Urothelium cell line (cell line): Measurements from ENCODE around the gene C16orf92.
A peak's percentile ranks its signal among the peaks of the same experiment; 100 is the strongest.
"Not testable (repeated sequence)": the region's sequence is repeated elsewhere in the genome, so short reads cannot be mapped to it uniquely, and the experiment has no call there.

Source experiments
- DNase-seq: peaks from one replicate; pipeline ENCODE4 v3.0.0; 2011; ENCODE audit warnings: low spot score, mixed read lengths
- FAIRE-seq: peaks from 2 replicates; lab custom pipeline; 2011; peaks lifted over from hg19 to GRCh38; lab: Jason Lieb, UNC

The C16orf92 gene

DNA sequence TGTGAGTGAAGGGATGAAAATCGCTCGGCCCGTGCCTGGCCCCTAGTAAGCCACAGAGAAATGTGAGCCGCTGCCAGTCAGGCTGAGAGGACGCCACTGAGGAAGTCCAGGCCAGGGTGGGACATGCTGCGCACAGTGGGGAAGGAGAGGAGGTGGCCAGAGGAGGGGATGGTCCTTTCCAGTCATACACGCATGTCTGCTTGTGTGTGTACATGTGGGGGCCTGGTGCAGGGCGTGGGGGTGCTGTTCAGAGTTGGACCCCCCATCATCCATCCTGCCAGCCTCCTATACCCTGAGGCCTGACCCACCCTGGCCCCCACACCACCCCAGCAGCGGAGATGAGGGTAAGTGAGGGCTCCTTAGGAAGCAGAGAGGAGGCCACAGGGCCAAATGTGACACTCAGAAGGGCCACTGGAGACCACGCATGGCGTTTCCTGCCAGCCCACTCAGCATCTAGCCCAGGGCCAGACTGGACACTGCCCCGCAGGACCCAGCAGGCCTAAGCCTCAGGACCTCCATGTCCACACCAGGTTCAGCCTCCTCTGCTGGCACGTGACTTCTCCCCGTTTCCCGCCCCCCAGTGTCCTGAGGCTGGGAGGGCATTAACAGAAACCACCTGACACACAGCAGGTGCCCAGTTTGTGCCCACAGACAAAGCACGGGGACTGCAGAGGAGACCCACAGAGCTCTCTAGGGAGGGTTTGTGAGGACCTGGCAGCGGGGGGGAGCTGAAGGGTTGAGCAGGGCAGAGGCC is 19.2 kb upstream of the C16orf92 start:
- DNase-seq (no peak), FAIRE-seq (no peak)

DNA sequence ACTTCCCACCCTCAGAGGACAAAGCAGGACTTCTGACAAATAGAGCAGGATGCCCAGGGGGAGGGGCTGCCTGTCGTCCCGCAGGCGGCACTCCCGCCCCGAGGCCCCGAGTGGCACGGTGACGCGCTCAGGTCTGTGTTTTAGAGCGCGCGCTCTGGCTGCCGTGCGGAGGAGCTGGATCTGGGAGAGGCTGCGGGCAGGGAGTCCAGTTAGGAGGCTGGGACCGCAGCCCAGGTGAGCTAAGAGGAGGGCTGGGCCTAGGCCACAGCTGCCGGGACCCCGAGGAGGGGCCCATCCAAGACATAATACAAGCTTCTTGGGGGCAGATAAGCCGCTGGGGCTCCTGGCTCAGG is 18.6 kb upstream of the C16orf92 start:
- FAIRE-seq = no peak
- no peak for DNase-seq

DNA sequence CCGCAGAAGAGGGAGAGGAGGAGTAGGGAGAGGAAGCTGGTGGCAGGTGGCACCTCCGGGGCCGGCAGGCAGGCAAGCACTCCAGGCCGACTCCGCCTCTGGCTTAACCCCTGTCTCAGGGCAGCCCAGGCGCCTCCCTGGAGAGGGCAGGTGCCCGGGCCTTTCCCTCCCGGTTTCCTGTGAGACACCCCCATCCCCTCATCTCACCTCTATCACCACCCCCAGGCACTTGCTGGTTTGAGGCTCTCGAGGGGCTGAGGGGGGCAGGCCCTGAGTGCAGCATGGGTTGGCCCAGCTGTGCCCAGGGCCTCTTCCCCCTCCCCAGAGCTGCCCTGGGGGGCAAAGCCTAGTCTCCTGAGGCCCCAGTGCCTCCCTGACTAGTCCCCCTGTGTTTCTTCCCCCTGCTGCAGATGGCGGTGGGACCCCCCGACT is 18.2 kb upstream of the C16orf92 start:
- DNase-seq = no peak
- FAIRE-seq = no peak

DNA sequence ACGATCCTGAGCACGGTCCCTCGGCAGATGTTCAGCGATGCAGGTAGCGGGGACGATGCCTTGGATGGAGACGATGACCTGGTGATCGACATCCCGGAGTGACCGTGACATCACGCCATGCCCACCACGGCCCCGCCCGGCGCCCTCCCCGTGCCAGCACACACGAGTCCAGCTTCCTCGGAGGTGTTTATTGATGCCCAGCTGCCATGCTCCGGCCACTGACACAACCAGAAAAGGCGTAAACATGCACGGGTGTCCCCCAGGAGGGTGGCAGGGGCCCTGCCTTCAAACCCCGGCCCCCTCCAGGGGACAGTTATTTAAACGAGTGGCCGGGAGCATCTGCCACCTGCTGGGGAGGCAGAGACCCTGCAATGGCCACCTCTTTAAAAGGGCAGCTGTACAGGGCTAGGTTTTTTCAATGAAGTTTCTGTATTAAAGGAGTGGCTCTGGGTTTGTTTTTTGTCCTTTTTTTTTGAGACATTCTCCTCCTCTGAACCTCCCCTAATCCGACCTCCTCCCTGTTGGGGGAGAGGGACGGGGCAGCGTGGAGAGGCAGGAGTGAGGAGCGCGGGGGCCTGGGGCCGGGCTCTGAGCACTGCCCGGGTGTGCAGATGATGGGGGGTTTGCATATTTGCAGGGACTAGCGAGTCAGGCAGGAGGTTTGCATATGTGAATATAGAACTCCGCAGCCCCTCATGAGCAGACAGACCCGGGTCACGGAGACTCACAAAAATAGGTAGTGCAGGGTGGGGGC is 17.5 kb upstream of the C16orf92 start:
- FAIRE-seq = no peak
- DNase-seq = peak; percentile 53

DNA sequence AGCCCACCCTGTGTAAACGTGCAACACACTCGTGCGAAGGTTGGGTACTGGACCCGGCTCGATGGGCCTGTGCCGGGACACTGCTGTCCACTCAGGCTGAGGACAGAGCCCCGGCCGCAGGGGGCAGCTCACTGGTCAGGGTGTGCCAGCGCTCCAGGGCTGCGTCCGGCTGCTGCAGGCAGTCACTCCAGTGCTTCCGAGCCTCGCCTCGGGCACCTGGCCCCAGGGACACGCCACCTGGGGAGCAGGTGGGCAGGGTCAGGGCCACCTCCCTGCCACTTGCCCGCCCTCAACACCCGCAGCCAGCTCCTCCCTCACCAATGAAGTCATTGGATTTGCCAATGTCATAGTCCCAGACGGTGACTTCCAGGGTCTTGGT is 16.9 kb upstream of the C16orf92 start:
- DNase-seq (no peak), FAIRE-seq (no peak)

DNA sequence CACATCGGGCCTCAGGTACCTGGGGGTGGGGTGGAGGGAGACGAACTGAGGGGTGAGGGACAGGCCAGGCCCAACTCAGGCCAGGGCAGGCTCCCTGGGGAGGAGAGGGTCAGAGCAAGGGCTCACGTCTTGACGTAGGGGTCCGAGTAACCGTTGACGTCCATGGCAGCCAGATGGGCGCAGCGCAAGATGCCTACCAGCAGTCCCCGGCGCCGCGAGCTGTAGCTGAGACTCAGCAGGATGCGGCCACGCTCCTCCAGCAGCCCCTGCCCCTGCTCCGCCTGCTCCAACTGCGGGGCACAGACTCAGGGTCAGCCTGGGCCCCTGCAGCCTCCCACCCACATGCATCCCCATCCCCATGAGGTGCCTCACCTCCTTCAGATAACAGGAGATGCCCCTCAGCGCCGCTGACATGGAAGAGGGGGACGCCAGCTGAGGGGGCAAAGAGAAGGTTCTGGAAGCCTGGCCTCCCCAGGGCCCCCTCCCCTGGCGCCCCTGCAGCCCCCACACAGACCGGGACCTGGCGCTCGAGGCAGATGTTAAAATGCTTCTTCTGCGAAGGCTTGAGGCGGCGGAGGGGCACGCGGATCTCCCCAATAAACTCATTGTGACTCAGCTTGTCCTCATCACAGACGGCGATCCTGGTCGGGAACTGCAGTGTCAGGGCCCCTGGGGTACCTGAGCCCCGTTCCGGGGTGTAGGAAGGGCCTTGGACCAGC is 16.2 kb upstream of the C16orf92 start:
- FAIRE-seq (no peak), DNase-seq (no peak)

DNA sequence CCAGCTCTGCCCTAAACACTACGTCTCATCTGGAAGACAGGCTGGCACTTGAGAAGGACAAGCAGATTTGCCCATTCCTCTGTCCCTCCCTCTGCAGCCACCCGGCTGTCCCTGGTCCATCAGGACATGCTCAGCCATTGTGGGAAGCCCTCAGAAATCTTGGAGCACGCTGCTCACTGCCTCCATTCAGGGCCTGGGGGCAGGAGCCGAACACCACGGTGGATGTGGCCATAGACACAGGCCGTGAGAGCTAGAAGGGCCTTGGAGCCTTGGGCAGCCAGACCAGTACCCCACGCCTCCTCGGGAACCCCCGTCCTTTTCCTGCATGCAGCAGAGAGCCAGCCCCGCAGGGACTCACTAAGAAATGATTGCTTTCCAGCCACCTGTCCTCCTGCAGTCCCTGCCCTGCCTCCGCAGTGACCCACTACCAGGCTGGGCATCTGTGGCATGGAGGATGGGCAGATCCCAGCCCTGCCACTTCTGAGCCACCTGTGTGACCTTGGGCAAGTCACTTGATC is 15.6 kb upstream of the C16orf92 start:
- FAIRE-seq (no peak), DNase-seq (no peak)

DNA sequence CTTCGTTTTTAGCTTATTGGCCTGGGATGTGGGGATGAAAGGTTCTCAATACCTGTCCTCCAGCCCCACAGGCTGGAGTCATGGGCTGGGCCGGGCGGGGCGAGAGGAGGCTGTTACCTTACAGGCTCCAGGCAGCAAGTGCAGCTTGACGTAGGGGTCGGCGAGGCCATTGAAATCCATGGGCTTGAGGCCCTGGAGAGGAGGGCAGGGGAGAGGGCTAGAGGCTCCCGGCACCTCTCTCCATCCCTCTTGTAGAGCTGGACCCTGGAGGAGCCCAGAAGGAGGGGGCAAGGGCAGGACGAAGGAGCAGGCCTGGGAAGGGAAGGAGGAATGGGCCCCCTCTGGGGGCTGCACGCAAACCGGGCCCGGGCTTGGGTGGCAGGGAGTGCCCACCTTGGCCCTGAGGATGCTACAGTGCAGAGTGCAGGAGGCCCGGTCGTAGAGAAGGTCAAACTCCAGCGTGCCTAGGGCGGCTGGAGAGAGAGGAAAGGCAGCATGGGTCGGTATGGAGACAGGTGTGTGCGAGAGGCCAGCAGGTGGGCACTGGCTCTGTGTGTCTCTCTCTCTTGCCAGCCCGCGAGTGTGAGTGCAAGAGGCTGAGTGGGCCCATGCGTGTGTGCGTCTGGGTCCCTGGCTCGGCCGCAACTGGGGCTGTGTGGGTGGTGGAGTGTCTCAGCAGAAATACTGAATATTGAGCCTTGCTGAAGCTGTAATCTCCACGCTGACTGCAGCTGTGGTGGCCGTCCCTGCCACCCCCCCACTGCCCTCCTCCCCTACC is 13.7 kb upstream of the C16orf92 start:
- FAIRE-seq = no peak
- no peak for DNase-seq

DNA sequence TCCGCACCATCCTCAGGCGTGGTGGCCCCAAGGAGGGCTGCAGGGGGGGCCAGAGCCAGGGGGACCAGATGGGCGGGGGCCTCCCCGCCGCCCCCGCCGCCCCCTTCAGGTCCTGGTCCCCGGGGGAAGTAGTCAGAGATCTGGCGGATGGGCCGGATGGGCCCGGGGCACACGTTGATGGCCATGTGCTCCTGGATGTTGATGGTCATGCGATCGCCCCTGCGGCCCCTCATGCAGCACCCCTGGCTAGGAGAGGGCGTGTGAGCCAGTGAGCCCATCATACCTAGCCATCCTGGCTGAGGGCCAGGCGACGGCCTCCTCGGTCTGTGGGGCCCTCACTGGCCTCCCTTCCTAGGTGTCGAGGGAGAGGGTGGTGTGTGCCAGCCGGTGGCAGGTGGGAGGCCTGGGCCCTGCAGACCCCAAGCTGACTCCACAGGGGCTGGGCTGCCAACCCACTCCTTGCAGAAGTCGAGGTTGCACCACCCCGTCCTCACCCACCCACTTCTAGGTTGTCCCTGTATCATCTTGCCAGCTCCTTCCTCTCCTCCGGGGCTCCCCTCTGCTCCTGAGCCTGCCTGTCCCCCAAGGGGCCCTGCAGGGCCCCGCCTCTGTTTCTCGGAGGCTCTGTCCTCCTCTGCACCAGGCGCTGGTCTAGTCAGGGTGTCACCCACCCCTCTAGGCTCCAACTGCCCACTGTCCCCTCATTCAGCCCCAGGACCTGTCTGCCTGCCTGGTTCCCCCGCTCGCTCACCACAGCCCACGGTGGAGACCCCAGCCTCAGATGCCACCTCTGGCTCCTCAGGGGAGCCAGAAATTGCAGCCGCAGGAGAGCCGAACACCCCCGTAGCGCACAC is 12.8 kb upstream of the C16orf92 start:
- FAIRE-seq = no peak
- no peak for DNase-seq

DNA sequence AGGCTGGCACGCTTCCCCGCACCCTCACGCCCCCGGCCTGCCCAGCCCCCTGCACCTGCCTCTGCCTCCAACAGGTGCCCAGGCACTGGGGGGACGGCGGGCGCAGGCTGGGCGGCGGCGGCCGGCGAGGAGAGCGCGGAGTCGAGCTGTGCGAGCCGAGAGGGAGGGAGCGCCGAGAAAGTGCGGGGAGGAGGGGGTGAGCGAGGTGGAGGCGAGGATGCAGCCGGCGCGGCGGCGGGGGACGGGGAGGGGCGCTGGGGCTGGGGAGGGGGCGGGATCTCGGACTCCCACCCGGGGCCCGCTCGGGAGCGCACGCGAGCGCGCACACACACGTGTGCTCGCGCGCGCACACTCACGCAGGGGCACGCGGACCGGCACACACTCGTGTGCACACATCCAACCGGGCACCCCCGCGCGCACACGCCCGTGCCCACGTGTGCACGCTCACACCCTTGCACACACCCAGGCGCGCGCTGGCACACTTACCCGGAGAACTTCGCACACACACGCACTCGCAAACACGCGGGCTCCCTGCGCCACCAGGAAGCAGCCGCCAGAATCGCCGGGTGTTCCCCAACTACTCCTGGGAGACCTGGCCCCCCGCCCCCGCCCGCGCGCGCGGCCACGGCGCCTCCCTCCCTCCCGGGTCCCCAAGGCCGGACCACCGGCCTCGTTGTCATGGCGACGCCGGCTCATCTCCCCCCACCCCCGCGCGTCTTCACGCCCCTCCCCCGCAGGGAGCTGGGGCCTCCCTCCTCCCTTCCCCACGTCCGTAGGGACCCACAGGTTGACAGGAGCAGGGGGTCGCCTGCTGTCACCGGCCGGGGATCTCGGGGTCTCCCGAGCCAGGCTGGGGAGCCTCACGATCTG is 11.9 kb upstream of the C16orf92 start, which contains the start of gene DOC2A:
Gene DOC2A (minus strand): TSS at position 184 of the 870 bp plus-strand sequence. CDS start 805 bp downstream, outside the sequence.
- DNase-seq (peak; percentile 48), FAIRE-seq (no peak)

DNA sequence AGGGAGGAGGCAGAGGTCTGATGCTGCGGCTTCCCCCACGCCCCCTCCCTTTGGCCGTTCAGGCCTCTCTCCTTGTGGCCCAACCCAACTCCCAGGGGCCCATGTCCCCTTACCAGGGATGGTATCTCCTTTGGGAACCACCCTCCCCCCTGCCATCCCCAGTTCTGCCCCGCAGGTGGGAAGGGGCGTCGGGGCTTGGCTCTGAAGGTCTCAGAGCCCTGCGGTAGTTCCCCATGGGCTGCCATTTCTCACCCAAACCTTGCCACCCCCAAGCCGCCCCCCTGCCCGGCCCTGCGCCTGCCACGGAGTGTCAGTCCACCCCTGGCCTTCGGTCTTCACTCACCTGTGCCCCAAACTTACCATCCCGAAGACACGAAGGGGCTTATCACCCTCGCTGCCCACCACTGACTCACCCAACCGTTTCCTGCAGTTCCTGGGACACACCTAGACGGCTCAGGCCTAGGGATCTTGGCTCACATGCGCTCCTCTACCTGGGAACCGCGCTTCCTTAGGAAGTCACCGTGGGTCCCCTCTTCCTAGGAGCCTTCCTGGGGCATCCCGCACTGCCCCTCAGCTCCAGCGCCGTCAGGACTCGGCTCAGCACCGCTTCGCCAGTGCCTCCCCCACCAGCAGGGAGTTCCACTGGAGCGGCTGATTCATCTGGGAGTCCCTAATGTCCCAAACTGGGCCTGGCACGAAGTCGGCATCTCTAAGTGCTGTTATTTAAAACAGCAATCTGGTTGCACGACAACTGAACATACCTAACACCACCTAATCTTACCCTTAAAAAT is 11.1 kb upstream of the C16orf92 start:
- no peak for FAIRE-seq
- no peak for DNase-seq

DNA sequence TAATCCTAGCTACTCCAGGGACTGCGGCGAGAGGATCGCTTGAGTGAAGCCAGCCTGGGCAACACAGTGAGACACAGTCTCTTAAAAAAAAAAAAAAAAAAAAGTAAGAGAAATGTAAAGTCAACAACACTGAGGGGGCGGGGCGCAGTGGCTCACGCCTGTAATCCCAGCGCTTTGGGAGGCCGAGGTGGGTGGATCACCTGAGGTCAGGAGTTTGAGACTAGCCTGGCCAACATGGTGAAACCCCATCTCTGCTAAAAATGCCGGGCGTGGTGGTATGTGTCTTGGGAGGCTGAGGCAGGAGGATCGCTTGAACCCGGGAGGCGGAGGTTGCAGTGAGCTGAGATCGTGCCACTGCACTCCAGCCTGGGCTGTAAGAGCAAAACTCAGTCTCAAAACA is 10.4 kb upstream of the C16orf92 start:
- FAIRE-seq, DNase-seq: not testable (repeated sequence)

DNA sequence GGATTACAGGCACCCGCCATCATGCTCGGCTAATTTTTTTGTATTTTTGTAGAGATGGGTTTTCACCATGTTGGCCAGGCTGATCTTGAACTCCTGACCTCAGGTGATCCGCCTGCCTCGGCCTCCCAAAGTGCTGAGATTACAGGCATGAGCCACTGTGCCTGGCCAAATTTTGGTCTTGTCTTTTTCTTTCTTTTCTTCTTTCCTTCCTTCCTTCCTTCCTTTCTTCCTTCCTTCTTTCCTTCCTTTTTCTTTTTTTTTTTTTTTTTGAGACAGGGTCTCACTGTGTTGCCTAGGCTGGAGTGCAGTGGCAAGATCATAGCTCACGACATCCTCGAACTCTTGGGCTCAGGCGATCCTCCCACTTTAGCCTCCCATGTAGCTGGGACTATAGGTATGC is 7.5 kb upstream of the C16orf92 start:
- FAIRE-seq, DNase-seq: not testable (repeated sequence)

DNA sequence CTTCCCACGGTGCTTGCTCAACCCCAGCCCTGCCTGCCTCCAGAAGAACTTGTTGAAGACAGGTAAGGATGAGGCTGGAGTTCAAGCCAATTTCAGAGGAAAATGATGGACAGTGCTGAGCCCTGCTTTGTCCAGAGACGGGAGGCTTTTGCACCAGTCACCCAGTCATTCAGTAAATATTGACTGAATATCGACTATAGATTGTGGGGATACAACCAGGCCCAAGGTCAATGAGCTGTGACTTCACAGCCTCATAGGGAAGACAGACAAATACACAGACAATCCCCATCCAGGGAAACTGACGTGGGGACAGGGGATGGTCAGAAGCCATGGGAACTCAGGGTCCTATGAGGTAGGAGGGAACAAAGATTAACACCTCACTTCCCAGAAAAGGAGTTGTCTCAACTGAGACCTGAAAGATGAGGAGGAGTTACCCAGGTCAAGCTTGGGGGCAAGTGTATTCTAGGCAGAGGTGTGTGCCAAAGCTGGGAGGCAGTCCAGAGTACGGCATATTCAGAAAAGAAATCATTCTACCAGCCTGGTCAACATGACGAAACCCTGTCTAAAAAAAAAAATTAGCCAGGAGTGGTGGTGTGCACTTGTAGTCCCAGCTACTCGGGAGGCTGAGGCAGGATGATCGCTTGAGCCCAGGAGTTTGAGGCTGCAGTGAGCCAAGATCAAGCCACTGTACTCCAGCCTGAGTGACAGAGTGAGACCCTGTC is 6.3 kb upstream of the C16orf92 start:
- DNase-seq (no peak), FAIRE-seq (no peak)

DNA sequence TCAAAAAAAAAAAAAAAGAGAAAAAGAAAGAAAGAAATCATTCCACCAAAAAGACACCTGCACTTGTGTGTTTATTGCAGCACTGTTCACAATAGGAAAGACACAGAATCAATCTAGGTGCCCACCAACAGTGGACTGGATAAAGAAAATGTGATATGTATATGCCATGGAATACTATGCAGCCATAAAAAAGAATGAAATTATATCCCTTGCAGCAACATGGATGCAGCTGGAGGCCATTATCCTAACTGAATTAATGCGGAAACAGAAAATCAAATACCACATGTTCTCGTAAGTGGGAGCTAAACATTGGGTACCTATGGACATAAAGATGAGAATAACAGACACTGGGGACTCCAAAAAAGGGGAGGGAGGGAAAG is 5.7 kb upstream of the C16orf92 start:
- FAIRE-seq (no peak), DNase-seq (no peak)

DNA sequence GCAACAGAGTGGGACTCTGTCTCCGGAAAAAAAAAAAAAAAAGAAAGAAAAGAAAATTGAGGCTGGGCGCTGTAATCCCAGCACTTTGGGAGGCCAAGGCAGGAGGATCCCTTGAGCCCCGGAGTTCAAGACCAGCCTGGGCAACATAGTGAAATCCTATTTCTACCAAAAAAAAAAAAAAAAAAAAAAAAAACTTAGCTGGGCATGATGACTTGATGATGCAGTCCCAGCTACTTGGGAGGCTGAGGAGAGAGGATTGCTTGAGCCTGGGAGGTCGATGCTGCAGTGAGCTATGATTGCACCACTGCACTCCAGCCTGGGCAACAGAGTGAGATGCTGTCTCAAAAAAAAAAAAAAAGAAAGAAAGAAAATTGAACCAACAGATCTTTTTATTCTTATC is 5.1 kb upstream of the C16orf92 start:
- not testable (repeated sequence) for FAIRE-seq, DNase-seq

DNA sequence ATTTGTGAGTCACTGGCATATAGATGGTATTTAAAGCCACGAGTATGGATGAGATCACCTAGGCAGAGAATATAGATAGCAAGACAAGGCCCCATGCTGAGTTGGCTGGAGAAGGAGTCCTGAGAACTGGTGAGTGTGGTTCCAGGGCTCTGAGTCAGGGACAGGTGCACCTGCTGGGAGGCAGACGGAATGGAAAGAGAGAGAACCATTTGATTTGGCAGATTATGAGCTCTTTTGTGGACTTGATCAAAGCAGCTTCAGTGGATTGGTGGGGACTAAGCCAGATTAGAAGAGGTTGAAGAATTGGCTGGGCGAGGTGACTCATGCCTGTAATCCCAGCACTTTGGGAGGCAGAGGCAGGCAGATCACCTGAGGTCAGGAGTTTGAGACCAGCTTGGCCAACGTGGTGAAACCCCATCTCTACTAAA is 4.3 kb upstream of the C16orf92 start:
- DNase-seq (no peak), FAIRE-seq (no peak)
